H1 (cell line): ENCODE measurements around the gene PLCB4. TPM values are rescaled to one million over a fixed set of nuclear protein-coding genes. Genes with fewer than 3 reads are reported as not detected.

Source experiments
- CTCF ChIA-PET: fragments of 300-600 bp; sonication (Branson Sonifier 250); formaldehyde crosslinking; loops from one replicate; lab custom pipeline; 2021; ENCODE audit not compliant: partially characterized antibody; lab: Charles Lee
- POLR2A ChIA-PET: fragments of 300-600 bp; sonication (Branson Sonifier 250); formaldehyde crosslinking; loops from one replicate; lab custom pipeline; 2021; ENCODE audit warnings: inconsistent platforms; ENCODE audit not compliant: partially characterized antibody; lab: Charles Lee
- DNase-seq, 2 experiments: peaks; one replicate each; pipeline versions ENCODE4 v3.0.0 to v3.0.0-alpha.2; 2010 to 2022; ENCODE audit warnings: low spot score in 2 of 2, low read depth in 1 of 2, mixed read lengths in 1 of 2
- FAIRE-seq: peaks from 2 replicates; lab custom pipeline; 2011; peaks lifted over from hg19 to GRCh38; lab: Jason Lieb, UNC
- H2AFZ ChIP-seq: 2 replicates; pipeline ENCODE4 v1.8.1; 2012; ENCODE audit warnings: low read length, inconsistent platforms
- H2AK5ac ChIP-seq: 2 replicates; pipeline ENCODE4 v1.6.1; 2013; ENCODE audit warnings: low read depth, low read length
- H2BK120ac ChIP-seq: replicated peaks from 2 replicates; pipeline ENCODE3; 2013; ENCODE audit warnings: low read depth, low read length, inconsistent platforms
- H2BK12ac ChIP-seq: 2 replicates; pipeline ENCODE4 v1.6.1; 2013; ENCODE audit warnings: low read depth, low read length
- H2BK15ac ChIP-seq: 2 replicates; pipeline ENCODE4 v1.6.1; 2013; ENCODE audit warnings: low read length
- H2BK20ac ChIP-seq: 2 replicates; pipeline ENCODE4 v1.6.1; 2013; ENCODE audit warnings: low read length
- H2BK5ac ChIP-seq: 2 replicates; pipeline ENCODE4 v1.6.1; 2013; ENCODE audit warnings: low read depth, low read length
- H3K14ac ChIP-seq: 2 replicates; pipeline ENCODE4 v1.6.1; 2013; ENCODE audit warnings: inconsistent platforms; ENCODE audit not compliant: insufficient read length
- H3K18ac ChIP-seq: 2 replicates; pipeline ENCODE4 v1.6.1; 2013; ENCODE audit warnings: low read length; ENCODE audit errors: extremely low read depth
- H3K23ac ChIP-seq: 2 replicates; pipeline ENCODE4 v1.6.1; 2013; ENCODE audit warnings: inconsistent platforms; ENCODE audit not compliant: insufficient read length
- H3K23me2 ChIP-seq: 2 replicates; pipeline ENCODE4 v1.6.1; 2013; ENCODE audit warnings: low read depth, low read length
- H3K27ac ChIP-seq: 2 replicates; pipeline ENCODE4 v1.6.1; 2011; ENCODE audit warnings: low read depth, low read length, inconsistent platforms
- H3K27me3 ChIP-seq, 4 experiments: replicated peaks in 1 of 4; 1 replicate in 1 of 4; 2 replicates in 3 of 4; pipeline versions ENCODE4 v1.6.1 to v1.8.1; 2011 to 2013; ENCODE audit warnings: low read length in 3 of 4, mild to moderate bottlenecking in 3 of 4, inconsistent platforms in 2 of 4, mixed read lengths in 2 of 4, moderate library complexity in 1 of 4; ENCODE audit not compliant: control insufficient read depth in 3 of 4, insufficient read depth in 3 of 4; ENCODE audit errors: extremely low read depth in 1 of 4
- H3K36me3 ChIP-seq, 4 experiments: 2 replicates each; pipeline versions ENCODE4 v1.6.1 to v1.8.1; 2011 to 2013; ENCODE audit warnings: mild to moderate bottlenecking in 4 of 4, low read length in 3 of 4, moderate library complexity in 2 of 4, control low read depth in 1 of 4, inconsistent platforms in 1 of 4; ENCODE audit not compliant: insufficient read depth in 4 of 4, control insufficient read depth in 2 of 4
- H3K4ac ChIP-seq: replicated peaks from 2 replicates; pipeline ENCODE3; 2013; ENCODE audit warnings: low read length, low read depth, mixed read lengths, inconsistent platforms; ENCODE audit not compliant: insufficient read length
- H3K4me1 ChIP-seq, 4 experiments: replicated peaks in 1 of 4; 1 replicate in 1 of 4; 2 replicates in 3 of 4; pipeline versions ENCODE4 v1.6.1 to v1.8.1; 2011 to 2013; ENCODE audit warnings: low read length in 3 of 4, inconsistent platforms in 2 of 4, mixed read lengths in 1 of 4; ENCODE audit not compliant: insufficient read depth in 4 of 4, control insufficient read depth in 3 of 4
- H3K4me2 ChIP-seq, 2 experiments: 2 replicates each; pipeline versions ENCODE4 v1.6.1 to v1.8.1; 2011 to 2013; ENCODE audit warnings: low read depth in 2 of 2, low read length in 2 of 2, control low read depth in 1 of 2, inconsistent platforms in 1 of 2, mild to moderate bottlenecking in 1 of 2; ENCODE audit not compliant: insufficient read depth in 1 of 2
- H3K4me3 ChIP-seq, 4 experiments: fragments of 200-600, 300-600 bp in 1 of 4; sonication (generic), shearing (Covaris generic), sonication (Bioruptor Twin) in 1 of 4; 2 replicates each; pipeline versions ENCODE4 v1.5.1 to v1.8.1; 2011 to 2016; ENCODE audit warnings: low read length in 4 of 4, low read depth in 3 of 4, control low read depth in 2 of 4, inconsistent platforms in 2 of 4, mild to moderate bottlenecking in 2 of 4, mixed read lengths in 1 of 4, moderate library complexity in 1 of 4; ENCODE audit not compliant: insufficient read depth in 2 of 4; ENCODE audit errors: extremely low read depth in 1 of 4
- H3K56ac ChIP-seq: replicated peaks from 2 replicates; pipeline ENCODE3; 2013; ENCODE audit warnings: low read depth, mild to moderate bottlenecking, mixed read lengths, low read length, inconsistent platforms; ENCODE audit not compliant: insufficient read length
- H3K79me1 ChIP-seq: 2 replicates; pipeline ENCODE4 v1.6.1; 2013; ENCODE audit warnings: low read depth, low read length, control low read depth
- H3K79me2 ChIP-seq, 2 experiments: 2 replicates each; pipeline versions ENCODE4 v1.6.1 to v1.8.1; 2012 to 2013; ENCODE audit warnings: low read length in 2 of 2, mild to moderate bottlenecking in 2 of 2, inconsistent platforms in 1 of 2; ENCODE audit not compliant: insufficient read depth in 2 of 2, control insufficient read depth in 1 of 2
- H3K9ac ChIP-seq, 4 experiments: replicated peaks in 1 of 4; 1 replicate in 1 of 4; 2 replicates in 3 of 4; pipeline versions ENCODE4 v1.6.1 to v1.8.1; 2011 to 2013; ENCODE audit warnings: low read depth in 3 of 4, low read length in 3 of 4, control low read depth in 2 of 4, mild to moderate bottlenecking in 2 of 4, moderate library complexity in 2 of 4, inconsistent platforms in 1 of 4; ENCODE audit errors: extremely low read depth in 1 of 4
- H3K9me3 ChIP-seq, 2 experiments: 2 replicates each; pipeline versions ENCODE4 v1.6.1 to v1.8.1; 2012 to 2013; ENCODE audit warnings: mild to moderate bottlenecking in 2 of 2, moderate library complexity in 2 of 2, control low read depth in 1 of 2, inconsistent platforms in 1 of 2, low read depth in 1 of 2, low read length in 1 of 2, mixed read lengths in 1 of 2; ENCODE audit not compliant: insufficient read depth in 2 of 2
- H4K20me1 ChIP-seq, 2 experiments: replicated peaks in 1 of 2; 2 replicates each; pipeline versions ENCODE3 to v1.8.1; 2011 to 2013; ENCODE audit warnings: inconsistent platforms in 2 of 2, low read length in 2 of 2, mild to moderate bottlenecking in 1 of 2; ENCODE audit not compliant: insufficient read depth in 2 of 2, control insufficient read depth in 1 of 2
- H4K5ac ChIP-seq: 2 replicates; pipeline ENCODE4 v1.6.1; 2013; ENCODE audit warnings: low read length, low read depth, mixed read lengths, inconsistent platforms; ENCODE audit not compliant: insufficient read length
- H4K8ac ChIP-seq: 2 replicates; pipeline ENCODE4 v1.8.0; 2013; ENCODE audit warnings: mild to moderate bottlenecking, moderate library complexity, low read length, inconsistent platforms; ENCODE audit not compliant: insufficient read depth; ENCODE audit errors: extremely low read depth
- H4K91ac ChIP-seq: replicated peaks from 2 replicates; pipeline ENCODE3; 2013; ENCODE audit warnings: low read length, mixed read lengths, inconsistent platforms; ENCODE audit not compliant: insufficient read length
- BCL11A ChIP-seq, 2 experiments: IDR thresholded peaks; one replicate each; pipeline ENCODE4 v1.6.1; 2011; ENCODE audit warnings: low read depth in 2 of 2, low read length in 2 of 2, mild to moderate bottlenecking in 2 of 2
- CEBPB ChIP-seq: IDR thresholded peaks from 2 replicates; pipeline ENCODE4 v1.6.1; 2012; ENCODE audit warnings: low read depth, low read length
- CTBP2 ChIP-seq: IDR thresholded peaks from 2 replicates; pipeline ENCODE4 v1.7.0; 2011; ENCODE audit warnings: borderline replicate concordance, mild to moderate bottlenecking, moderate library complexity, mixed read lengths, low read length; ENCODE audit not compliant: insufficient read depth, insufficient read length
- GABPA ChIP-seq: IDR thresholded peaks from 2 replicates; pipeline ENCODE4 v1.6.1; 2011; ENCODE audit warnings: mild to moderate bottlenecking, low read length, moderate library complexity, borderline replicate concordance; ENCODE audit not compliant: insufficient read depth
- JUN ChIP-seq: IDR thresholded peaks from 2 replicates; pipeline ENCODE4 v1.6.1; 2011; ENCODE audit warnings: low read depth, mild to moderate bottlenecking, improper control_type of control experiment, low read length
- RNF2 ChIP-seq: fragments of 200-900, 300-1000 bp; sonication (generic); IDR thresholded peaks from 2 replicates; pipeline ENCODE4 v1.7.1; 2016; ENCODE audit warnings: borderline replicate concordance, low read depth, mild to moderate bottlenecking, antibody characterized with exemption, low read length; ENCODE audit not compliant: poor library complexity, severe bottlenecking; ENCODE audit errors: missing control alignments
- SP1 ChIP-seq: IDR thresholded peaks from 2 replicates; pipeline ENCODE4 v1.6.1; 2011; ENCODE audit warnings: low read depth, low read length
- SRF ChIP-seq: IDR thresholded peaks from 2 replicates; pipeline ENCODE4 v1.6.1; 2011; ENCODE audit warnings: mild to moderate bottlenecking, low read depth, low read length, moderate library complexity
- WGBS, 2 experiments: shearing (Covaris generic) in 1 of 2; methylation state at CpG; one replicate each; pipeline versions ENCODE4 v1.1.6 to v1.1.7; 2013 to 2015; ENCODE audit warnings: low lambda C conversion rate in 2 of 2, mixed read lengths in 2 of 2, inconsistent platforms in 1 of 2, low coverage in 1 of 2, missing lambda C conversion rate in 1 of 2; ENCODE audit not compliant: insufficient replicate concordance in 2 of 2, insufficient coverage in 1 of 2, insufficient read length in 1 of 2; ENCODE audit errors: extremely low coverage in 1 of 2, missing lambda C conversion rate in 1 of 2; 5-methylcytosine and 5-hydroxymethylcytosine counted together
- polyA plus RNA-seq, 7 experiments: library from polyadenylated mRNA; depleted of rRNA in 3 of 7; stranded (reverse) in 5 of 7; unstranded in 2 of 7; fragments of >200 nt in 5 of 7; fragments of 200-250 nt in 2 of 7; gene quantifications; 1 replicate in 5 of 7; 2 replicates in 1 of 7; 4 replicates in 1 of 7; pipeline versions ENCODE4 v1.2.1 to v1.2.3, GENCODE V29; 2011 to 2013; ENCODE audit warnings: missing spikeins in 2 of 7, mixed read lengths in 2 of 7
- total RNA-seq: library from RNA; stranded (reverse); fragmentation: NEBNext Ultra II Directional; extraction: Animal tissue kit (Norgen Biotek cat#: 25700); gene quantifications from 2 replicates; pipeline ENCODE4 v1.2.1, GENCODE V29; 2021

PLCB4 gene
- total and polyA plus RNA-seq, 2 of the 8 experiments (the other 6 are each of a cell fraction or from before 2014, with no cell fraction given) = 3.2 to 14.1 TPM

DNA sequence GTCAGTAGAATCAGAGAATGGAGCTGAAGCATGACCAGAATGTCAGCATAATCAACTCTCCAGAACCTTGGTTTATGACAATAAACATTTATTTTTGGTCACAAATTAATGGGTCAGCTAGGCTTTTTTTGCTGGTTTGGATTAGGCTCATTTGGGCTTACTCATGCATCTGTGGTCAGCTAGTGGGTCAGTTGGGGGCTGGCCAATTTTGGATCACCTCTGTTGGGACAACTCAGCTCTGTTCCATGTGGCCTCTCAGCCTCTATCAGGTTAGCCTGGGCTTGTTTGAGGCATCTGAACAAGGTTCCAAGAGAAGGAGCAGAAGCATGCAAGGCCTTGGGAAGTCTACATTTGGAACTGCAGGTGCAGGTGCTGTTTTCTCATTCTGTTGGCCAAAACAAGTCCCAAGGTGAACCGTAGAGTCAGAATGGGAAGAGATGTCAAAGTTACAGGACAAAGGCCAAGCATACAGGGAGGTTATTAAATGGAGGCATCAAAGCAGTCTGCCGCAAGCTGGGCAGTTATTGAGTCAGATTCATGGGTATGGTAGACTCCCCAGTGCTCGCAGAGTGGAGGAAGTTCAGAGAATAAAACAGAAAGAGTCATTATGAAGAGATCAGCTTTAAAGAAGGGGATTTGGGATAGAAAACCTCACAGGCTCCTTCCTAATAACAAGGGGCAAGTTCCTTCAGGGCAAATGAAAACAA lies 173.0 kb downstream of the PLCB4 start:
- H2BK12ac ChIP-seq = no peak overlapping the region
- no peak overlapping the region for H3K27ac ChIP-seq
- H3K4me1 ChIP-seq = no peaks in the 10 kb centered on the region
- no peak overlapping the region for H3K4ac ChIP-seq
- H3K18ac ChIP-seq = no peak overlapping the region
- no peaks in the 10 kb centered on the region; the same call in 1 of the 2 replicates for H3K23me2 ChIP-seq
- H2AFZ ChIP-seq = no peak overlapping the region
- H4K91ac ChIP-seq = no peak overlapping the region
- no peak overlapping the region for H3K4me3 ChIP-seq
- no peak for DNase-seq
- no peak for FAIRE-seq
- no peaks in the 10 kb centered on the region for H3K9me3 ChIP-seq
- no peak overlapping the region for H3K23ac ChIP-seq
- WGBS, 2 experiments = 96% methylated on average over 3 of the region's 3 CpGs; no CpG with 5 or more reads in 1 of the 2 experiments
- H3K79me1 ChIP-seq = no peaks in the 10 kb centered on the region
- H2BK120ac ChIP-seq = no peak overlapping the region
- H3K4me2 ChIP-seq = no peak overlapping the region
- H3K79me2 ChIP-seq = no peaks in the 10 kb centered on the region
- H2BK20ac ChIP-seq = no peak overlapping the region
- H3K36me3 ChIP-seq = no peaks in the 10 kb centered on the region; a peak in 1 of 8 replicates
- H4K5ac ChIP-seq = no peak overlapping the region
- no peak overlapping the region for H3K56ac ChIP-seq
- H2BK5ac ChIP-seq = no peak overlapping the region
- TF ChIP-seq GABPA (no peak), CEBPB (no peak), CTBP2 (no peak), RNF2 (no peak), JUN (no peak), SRF (no peak), BCL11A (IDR thresholded peaks at IDR 0.05; ENCODE audit: low read depth in 2 of 2, low read length in 2 of 2) (no peak), SP1 (no peak)
- H4K8ac ChIP-seq = no peak overlapping the region
- H2BK15ac ChIP-seq = no peak overlapping the region
- no peaks in the 10 kb centered on the region for H4K20me1 ChIP-seq
- ChIA-PET CTCF (interaction anchor here (0.8 to 1.5 kb wide), 3 partner anchors 10 to 151 kb away, joined by 3 to 6 read pairs (median 4); no protein-coding TSS in a partner anchor), POLR2A (no interaction called here)
- H3K9ac ChIP-seq = no peak overlapping the region
- H3K14ac ChIP-seq = no peak overlapping the region
- H2AK5ac ChIP-seq = no peak overlapping the region
- H3K27me3 ChIP-seq = no peaks in the 10 kb centered on the region
